ENCODE results near the gene CYP2B6.
"Not testable (repeated sequence)": the region's sequence is repeated elsewhere in the genome, so short reads cannot be mapped to it uniquely, and the experiment has no call there.

The CYP2B6 gene

DNA sequence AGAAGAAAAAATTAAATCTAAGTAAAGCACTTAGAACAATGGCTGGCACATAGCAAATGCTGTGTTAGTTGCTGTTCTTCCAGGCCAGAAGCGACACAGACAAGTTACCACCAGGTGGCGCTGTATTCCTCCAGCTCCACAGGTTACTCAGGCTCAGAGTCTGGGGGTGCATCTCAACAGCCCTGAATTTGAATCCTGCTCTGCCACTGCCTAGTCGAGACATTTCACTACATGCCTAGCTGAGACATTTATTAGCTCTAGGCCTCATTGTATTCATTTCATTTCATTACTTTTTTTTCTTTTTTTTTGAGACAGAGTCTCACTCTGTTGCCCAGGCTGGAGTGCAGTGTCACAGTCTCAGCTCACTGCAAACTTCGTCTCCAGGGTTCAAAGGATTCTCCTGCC is 16.4 kb upstream of the CYP2B6 start:
- DNase-seq (ENCODE audit: low read depth in 1 of 2, low spot score in 1 of 2) = peak; percentile 36 to 60
- Histone ChIP-seq H3K27ac (replicated peaks) (no peak overlapping the region), H3K27me3 (ENCODE audit: insufficient read depth, poor library complexity, severe bottlenecking) (no peaks in the 10 kb centered on the region), H3K4me3 (replicated peaks; ENCODE audit: insufficient read depth, low read length) (no peak overlapping the region)
- TF ChIP-seq, protein P1, sequence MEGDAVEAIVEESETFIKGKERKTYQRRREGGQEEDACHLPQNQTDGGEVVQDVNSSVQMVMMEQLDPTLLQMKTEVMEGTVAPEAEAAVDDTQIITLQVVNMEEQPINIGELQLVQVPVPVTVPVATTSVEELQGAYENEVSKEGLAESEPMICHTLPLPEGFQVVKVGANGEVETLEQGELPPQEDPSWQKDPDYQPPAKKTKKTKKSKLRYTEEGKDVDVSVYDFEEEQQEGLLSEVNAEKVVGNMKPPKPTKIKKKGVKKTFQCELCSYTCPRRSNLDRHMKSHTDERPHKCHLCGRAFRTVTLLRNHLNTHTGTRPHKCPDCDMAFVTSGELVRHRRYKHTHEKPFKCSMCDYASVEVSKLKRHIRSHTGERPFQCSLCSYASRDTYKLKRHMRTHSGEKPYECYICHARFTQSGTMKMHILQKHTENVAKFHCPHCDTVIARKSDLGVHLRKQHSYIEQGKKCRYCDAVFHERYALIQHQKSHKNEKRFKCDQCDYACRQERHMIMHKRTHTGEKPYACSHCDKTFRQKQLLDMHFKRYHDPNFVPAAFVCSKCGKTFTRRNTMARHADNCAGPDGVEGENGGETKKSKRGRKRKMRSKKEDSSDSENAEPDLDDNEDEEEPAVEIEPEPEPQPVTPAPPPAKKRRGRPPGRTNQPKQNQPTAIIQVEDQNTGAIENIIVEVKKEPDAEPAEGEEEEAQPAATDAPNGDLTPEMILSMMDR (IDR thresholded peaks at IDR 0.05; ENCODE audit: insufficient read depth, low read length) = peak; percentile 81
- no peak for TF ChIP-seq SPI1 (IDR thresholded peaks at IDR 0.05; ENCODE audit: borderline replicate concordance, low read depth)
- TF ChIP-seq GABPA (IDR thresholded peaks at IDR 0.05; ENCODE audit: low read depth) = no peak

DNA sequence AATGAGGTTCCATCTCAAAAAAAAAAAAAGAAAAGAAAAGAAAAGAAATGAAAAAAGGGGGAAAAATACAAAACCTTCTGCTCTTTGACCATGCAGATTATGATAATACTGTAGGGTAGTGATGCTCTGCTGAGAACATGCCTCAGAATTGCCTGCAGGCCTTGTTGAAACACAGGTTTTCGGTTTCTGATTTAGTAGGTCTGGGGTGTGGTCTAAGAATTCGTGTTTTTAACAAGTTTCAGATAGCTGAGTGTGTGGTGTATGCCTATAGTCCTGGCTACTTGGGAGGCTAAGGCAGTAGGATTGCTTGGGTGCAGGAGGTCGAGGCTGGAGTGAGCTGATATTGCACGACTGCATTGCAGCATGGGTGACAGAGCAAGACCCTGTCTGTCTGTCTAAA is 14.9 kb upstream of the CYP2B6 start:
- Histone ChIP-seq H3K27me3 (ENCODE audit: insufficient read depth, poor library complexity, severe bottlenecking) (no peaks in the 10 kb centered on the region), H3K4me3 (replicated peaks; ENCODE audit: insufficient read depth, low read length) (no peak overlapping the region), H3K27ac (replicated peaks) (no peak overlapping the region)
- TF ChIP-seq, protein P2, sequence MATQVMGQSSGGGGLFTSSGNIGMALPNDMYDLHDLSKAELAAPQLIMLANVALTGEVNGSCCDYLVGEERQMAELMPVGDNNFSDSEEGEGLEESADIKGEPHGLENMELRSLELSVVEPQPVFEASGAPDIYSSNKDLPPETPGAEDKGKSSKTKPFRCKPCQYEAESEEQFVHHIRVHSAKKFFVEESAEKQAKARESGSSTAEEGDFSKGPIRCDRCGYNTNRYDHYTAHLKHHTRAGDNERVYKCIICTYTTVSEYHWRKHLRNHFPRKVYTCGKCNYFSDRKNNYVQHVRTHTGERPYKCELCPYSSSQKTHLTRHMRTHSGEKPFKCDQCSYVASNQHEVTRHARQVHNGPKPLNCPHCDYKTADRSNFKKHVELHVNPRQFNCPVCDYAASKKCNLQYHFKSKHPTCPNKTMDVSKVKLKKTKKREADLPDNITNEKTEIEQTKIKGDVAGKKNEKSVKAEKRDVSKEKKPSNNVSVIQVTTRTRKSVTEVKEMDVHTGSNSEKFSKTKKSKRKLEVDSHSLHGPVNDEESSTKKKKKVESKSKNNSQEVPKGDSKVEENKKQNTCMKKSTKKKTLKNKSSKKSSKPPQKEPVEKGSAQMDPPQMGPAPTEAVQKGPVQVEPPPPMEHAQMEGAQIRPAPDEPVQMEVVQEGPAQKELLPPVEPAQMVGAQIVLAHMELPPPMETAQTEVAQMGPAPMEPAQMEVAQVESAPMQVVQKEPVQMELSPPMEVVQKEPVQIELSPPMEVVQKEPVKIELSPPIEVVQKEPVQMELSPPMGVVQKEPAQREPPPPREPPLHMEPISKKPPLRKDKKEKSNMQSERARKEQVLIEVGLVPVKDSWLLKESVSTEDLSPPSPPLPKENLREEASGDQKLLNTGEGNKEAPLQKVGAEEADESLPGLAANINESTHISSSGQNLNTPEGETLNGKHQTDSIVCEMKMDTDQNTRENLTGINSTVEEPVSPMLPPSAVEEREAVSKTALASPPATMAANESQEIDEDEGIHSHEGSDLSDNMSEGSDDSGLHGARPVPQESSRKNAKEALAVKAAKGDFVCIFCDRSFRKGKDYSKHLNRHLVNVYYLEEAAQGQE (IDR thresholded peaks at IDR 0.05; ENCODE audit: insufficient replicate concordance, low read depth) = no peak
- TF ChIP-seq POLR2AphosphoS5 (IDR thresholded peaks at IDR 0.05; ENCODE audit: low read depth) = no peak
- no peak for TF ChIP-seq SPI1 (IDR thresholded peaks at IDR 0.05; ENCODE audit: borderline replicate concordance, low read depth)
- TF ChIP-seq, protein P1 (IDR thresholded peaks at IDR 0.05; ENCODE audit: insufficient read depth, low read length) = no peak
- TF ChIP-seq GABPA (IDR thresholded peaks at IDR 0.05; ENCODE audit: low read depth) = no peak
- no peak for DNase-seq (ENCODE audit: low read depth in 1 of 2, low spot score in 1 of 2)

DNA sequence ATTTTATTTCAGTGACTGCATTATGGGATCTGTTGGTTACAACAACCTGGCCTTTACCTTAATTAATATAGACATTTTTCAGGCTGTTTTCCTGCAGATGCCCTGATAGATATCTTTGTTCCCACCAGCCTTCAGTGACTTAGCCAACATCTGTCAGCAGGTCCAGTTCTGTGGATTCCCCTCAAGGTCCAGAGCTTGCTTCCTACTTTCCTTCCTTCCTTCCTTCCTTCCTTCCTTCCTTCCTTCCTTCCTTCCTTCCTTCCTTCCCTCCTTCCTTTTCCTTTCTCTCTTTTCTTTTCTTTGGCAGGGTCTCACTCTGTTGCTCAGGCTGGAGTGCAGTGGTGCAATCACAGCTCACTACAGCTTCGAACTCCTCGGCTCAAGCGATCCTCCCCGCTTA is 14.4 kb upstream of the CYP2B6 start:
- Histone ChIP-seq H3K27ac (replicated peaks) (no peak overlapping the region), H3K27me3 (ENCODE audit: insufficient read depth, poor library complexity, severe bottlenecking) (no peaks in the 10 kb centered on the region), H3K4me3 (replicated peaks; ENCODE audit: insufficient read depth, low read length) (no peak overlapping the region)
- DNase-seq (ENCODE audit: low read depth in 1 of 2, low spot score in 1 of 2) = no peak
- no peak for TF ChIP-seq SPI1 (IDR thresholded peaks at IDR 0.05; ENCODE audit: borderline replicate concordance, low read depth)

DNA sequence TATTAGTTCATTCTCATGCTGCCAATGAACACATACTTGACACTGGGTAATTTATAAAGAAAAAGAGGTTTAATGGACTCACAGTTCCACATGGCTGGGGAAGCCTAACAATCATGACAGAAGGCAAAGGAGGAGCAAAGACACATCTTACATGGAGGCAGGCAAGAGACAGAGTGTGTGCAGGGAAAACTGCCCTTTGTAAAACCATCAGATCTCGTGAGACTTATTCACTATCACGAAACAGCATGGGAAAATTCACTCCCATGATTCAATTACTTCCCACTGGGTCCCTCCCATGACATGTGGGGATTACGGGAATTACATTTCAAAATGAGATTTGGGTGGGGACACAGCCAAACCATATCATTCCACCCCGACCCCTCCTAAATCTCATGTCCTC is 11.3 kb upstream of the CYP2B6 start:
- not testable (repeated sequence) for H3K27ac ChIP-seq (replicated peaks); H3K4me3 ChIP-seq (replicated peaks; ENCODE audit: insufficient read depth, low read length); H3K27me3 ChIP-seq (ENCODE audit: insufficient read depth, poor library complexity, severe bottlenecking); DNase-seq (ENCODE audit: low read depth in 1 of 2, low spot score in 1 of 2)

DNA sequence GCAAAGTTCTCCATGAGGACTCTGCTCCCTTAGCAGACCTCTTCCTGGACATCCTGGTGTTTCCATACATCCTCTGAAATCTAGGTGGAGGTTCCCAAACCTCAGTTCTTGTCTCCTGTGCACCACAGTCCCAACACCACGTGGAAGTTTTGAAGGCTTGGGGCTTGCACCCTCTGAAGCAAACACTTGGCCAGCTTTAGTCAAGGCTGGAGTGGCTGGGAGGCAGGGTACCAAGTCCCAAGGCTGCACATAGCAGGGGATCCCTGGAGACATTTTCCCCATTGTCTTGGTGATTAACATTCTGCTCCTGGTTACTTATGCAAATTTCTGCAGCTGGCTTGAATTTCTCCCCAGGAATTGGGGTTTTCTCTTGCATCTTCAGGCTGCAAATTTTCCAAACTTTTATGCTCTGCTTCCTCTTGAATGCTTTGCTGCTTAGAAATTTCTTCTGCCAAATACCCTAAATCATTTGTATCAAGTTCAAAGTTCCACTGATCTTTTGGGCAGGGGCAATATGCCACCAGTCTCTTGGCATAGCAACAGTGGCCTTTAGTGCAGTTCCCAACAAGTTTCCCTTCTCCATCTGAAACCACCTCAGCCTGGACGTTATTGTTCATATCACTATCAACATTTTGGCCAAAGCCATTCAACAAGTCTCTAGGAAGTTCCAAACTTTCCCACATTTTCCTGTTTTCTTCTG is 10.2 kb upstream of the CYP2B6 start:
- not testable (repeated sequence) for DNase-seq (ENCODE audit: low read depth in 1 of 2, low spot score in 1 of 2); H3K27ac ChIP-seq (replicated peaks); H3K4me3 ChIP-seq (replicated peaks; ENCODE audit: insufficient read depth, low read length); H3K27me3 ChIP-seq (ENCODE audit: insufficient read depth, poor library complexity, severe bottlenecking)

DNA sequence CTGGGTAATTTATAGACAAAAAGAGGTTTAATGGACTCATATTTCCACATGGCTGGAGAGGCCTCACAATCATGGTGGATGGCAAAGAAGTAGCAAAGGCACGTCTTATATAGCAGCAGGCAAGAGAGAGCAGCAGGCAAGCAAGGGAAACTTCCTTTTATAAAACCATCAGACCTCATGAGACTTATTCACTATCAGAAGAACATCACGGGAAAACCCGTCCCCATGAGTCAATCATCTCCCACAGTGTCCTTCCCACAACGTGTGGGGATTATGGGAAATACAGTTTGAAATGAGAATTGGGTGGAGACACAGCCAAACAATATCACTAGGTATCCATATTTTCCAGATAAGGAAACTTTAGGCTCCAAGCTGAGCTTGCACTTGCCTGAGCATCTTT is 9.5 kb upstream of the CYP2B6 start:
- no peak for DNase-seq (ENCODE audit: low read depth in 1 of 2, low spot score in 1 of 2)
- Histone ChIP-seq H3K27me3 (ENCODE audit: insufficient read depth, poor library complexity, severe bottlenecking) (no peaks in the 10 kb centered on the region), H3K27ac (replicated peaks) (no peak overlapping the region), H3K4me3 (replicated peaks; ENCODE audit: insufficient read depth, low read length) (no peak overlapping the region)
- TF ChIP-seq GABPA (IDR thresholded peaks at IDR 0.05; ENCODE audit: low read depth) (no peak), SPI1 (IDR thresholded peaks at IDR 0.05; ENCODE audit: borderline replicate concordance, low read depth) (no peak), POLR2AphosphoS5 (IDR thresholded peaks at IDR 0.05; ENCODE audit: low read depth) (no peak)
- TF ChIP-seq, protein P2 (IDR thresholded peaks at IDR 0.05; ENCODE audit: insufficient replicate concordance, low read depth) = no peak

Measured in HL-60 (cell line).